Putamen (tissue), 1 donor: Measurements from ENCODE around the gene ZDHHC13.

Source experiments
- DNase-seq: peaks from one replicate; pipeline ENCODE4 v3.0.0-alpha.2; 2016; ENCODE audit warnings: low spot score

The ZDHHC13 gene

GRCh38 chr11:19116971-19117759 is at the start of gene ZDHHC13:
TSS of gene ZDHHC13 (plus strand) at chr11:19117168. CDS start at chr11:19117250, 82 bp downstream.
- DNase-seq, result peak; percentile 87

GRCh38 chr11:19071255-19071654 is 45.7 kb upstream of the ZDHHC13 start:
- peak; percentile 54 for DNase-seq

- DNase-seq, result no peak
These were observed 44.5 kb upstream of the ZDHHC13 start for GRCh38 chr11:19072464-19072863.

- DNase-seq, result no peak
These were observed 43.2 kb upstream of the ZDHHC13 start for GRCh38 chr11:19073454-19074415.

- DNase-seq, result no peak
These were observed 41.3 kb upstream of the ZDHHC13 start for GRCh38 chr11:19075636-19076035.

- DNase-seq, result peak; percentile 19
These were observed 40.0 kb upstream of the ZDHHC13 start for GRCh38 chr11:19076744-19077589.

GRCh38 chr11:19077965-19078364 is 39.0 kb upstream of the ZDHHC13 start:
- no peak for DNase-seq

GRCh38 chr11:19079643-19080440 is 37.1 kb upstream of the ZDHHC13 start:
- peak; percentile 54 for DNase-seq

- peak; percentile 22 for DNase-seq
These were observed 36.4 kb upstream of the ZDHHC13 start for GRCh38 chr11:19080579-19080993.

GRCh38 chr11:19083166-19083565 is 33.8 kb upstream of the ZDHHC13 start:
- DNase-seq, result no peak

- no peak for DNase-seq
These were observed 32.2 kb upstream of the ZDHHC13 start for GRCh38 chr11:19084661-19085315.

GRCh38 chr11:19087658-19088057 is 29.3 kb upstream of the ZDHHC13 start:
- no peak for DNase-seq

GRCh38 chr11:19088791-19089190 is 28.2 kb upstream of the ZDHHC13 start:
- DNase-seq, result no peak

GRCh38 chr11:19089421-19089820 is 27.5 kb upstream of the ZDHHC13 start:
- DNase-seq, result no peak

- no peak for DNase-seq
These were observed 25.6 kb upstream of the ZDHHC13 start for GRCh38 chr11:19091366-19091765.

GRCh38 chr11:19092342-19092741 is 24.6 kb upstream of the ZDHHC13 start:
- DNase-seq, result no peak

GRCh38 chr11:19092850-19093249 is 24.1 kb upstream of the ZDHHC13 start:
- DNase-seq, result no peak

- DNase-seq, result no peak
These were observed 23.0 kb upstream of the ZDHHC13 start for GRCh38 chr11:19093976-19094375.

- no peak for DNase-seq
These were observed 22.1 kb upstream of the ZDHHC13 start for GRCh38 chr11:19094859-19095258.

- DNase-seq, result no peak
These were observed 17.9 kb upstream of the ZDHHC13 start for GRCh38 chr11:19099093-19099492.
